HepG2 (cell line): Measurements from ENCODE around the gene DYNC2I2. TPM values are rescaled to one million over a fixed set of nuclear protein-coding genes. Genes with fewer than 3 reads are reported as not detected.
A peak's percentile ranks its signal among the peaks of the same experiment; 100 is the strongest.

Experiments used
- AGO1 ChIP-seq: fragments of 200-400 bp; formaldehyde crosslinking; IDR thresholded peaks from 2 replicates; pipeline ENCODE4 v1.6.1; 2017; ENCODE audit warnings: mild to moderate bottlenecking, low read depth, low read length, moderate library complexity; ENCODE audit not compliant: poor library complexity, severe bottlenecking
- ARNT ChIP-seq: fragments of 450-650 bp; IDR thresholded peaks from 2 replicates; pipeline ENCODE4 v1.6.1; 2017
- ATAD3A ChIP-seq: sonication (generic); formaldehyde crosslinking; IDR thresholded peaks from 2 replicates; pipeline ENCODE4 v1.4.0; 2020; ENCODE audit warnings: missing genetic modification reagents
- DR1 ChIP-seq: sonication (generic); formaldehyde crosslinking; IDR thresholded peaks from 2 replicates; pipeline ENCODE4 v1.8.0; 2021; ENCODE audit warnings: mild to moderate bottlenecking, missing genetic modification reagents, inconsistent platforms
- ELF3 ChIP-seq: IDR thresholded peaks from 2 replicates; pipeline ENCODE4 v1.6.1; 2016; ENCODE audit warnings: missing genetic modification reagents, missing compliant biosample characterization
- ELF4 ChIP-seq: sonication (generic); formaldehyde crosslinking; IDR thresholded peaks from 2 replicates; pipeline ENCODE4 v1.5.0; 2020; ENCODE audit warnings: missing genetic modification reagents, mild to moderate bottlenecking, moderate library complexity, borderline replicate concordance
- ESRRA ChIP-seq: sonication (generic); formaldehyde crosslinking; IDR thresholded peaks from 2 replicates; pipeline ENCODE4 v1.5.1; 2020; ENCODE audit warnings: mild to moderate bottlenecking, low read depth, missing genetic modification reagents
- FIP1L1 ChIP-seq: fragments of 200-400 bp; formaldehyde crosslinking; IDR thresholded peaks from 2 replicates; pipeline ENCODE4 v1.6.1; 2018; ENCODE audit warnings: low read depth, mild to moderate bottlenecking, low read length, moderate library complexity, borderline replicate concordance; ENCODE audit not compliant: insufficient read depth
- FOXK2 ChIP-seq: fragments of 450-650 bp; IDR thresholded peaks from 2 replicates; pipeline ENCODE4 v1.6.1; 2016
- KDM1A ChIP-seq: IDR thresholded peaks from 2 replicates; pipeline ENCODE4 v1.6.1; 2016; ENCODE audit warnings: missing compliant biosample characterization
- KDM5A ChIP-seq: fragments of 200-600 bp; sonication (generic); IDR thresholded peaks from 2 replicates; pipeline ENCODE4 v1.7.0; 2018; ENCODE audit warnings: antibody characterized with exemption, mild to moderate bottlenecking, low read length, borderline replicate concordance
- MAZ ChIP-seq, 2 experiments: sonication (generic) in 1 of 2; formaldehyde crosslinking in 1 of 2; IDR thresholded peaks; 2 replicates each; pipeline versions ENCODE4 v1.5.0 to v1.6.1; 2012 to 2020; ENCODE audit warnings: low read depth in 2 of 2, mild to moderate bottlenecking in 2 of 2, borderline replicate concordance in 1 of 2, improper control_type of control experiment in 1 of 2, low read length in 1 of 2, missing genetic modification reagents in 1 of 2, moderate library complexity in 1 of 2
- MEIS2 ChIP-seq: sonication (generic); formaldehyde crosslinking; IDR thresholded peaks from 2 replicates; pipeline ENCODE4 v1.9.0; 2021; ENCODE audit warnings: mild to moderate bottlenecking, missing genetic modification reagents
- MXI1 ChIP-seq: IDR thresholded peaks from 3 replicates; pipeline ENCODE4 v1.6.1; 2012; ENCODE audit warnings: low read depth, low read length, inconsistent platforms, borderline replicate concordance
- NCOR1 ChIP-seq: fragments of 200-600 bp; sonication (generic); IDR thresholded peaks from 2 replicates; pipeline ENCODE4 v1.7.0; 2017; ENCODE audit warnings: antibody characterized with exemption, low read length, borderline replicate concordance
- SP5 ChIP-seq: IDR thresholded peaks from 2 replicates; pipeline ENCODE4 v1.6.1; 2016; ENCODE audit warnings: low read depth, borderline replicate concordance
- TEAD3 ChIP-seq: optimal IDR thresholded peaks from 2 replicates; pipeline ENCODE3; 2016; ENCODE audit warnings: borderline replicate concordance
- TRIM24 ChIP-seq: sonication (generic); formaldehyde crosslinking; IDR thresholded peaks from 2 replicates; pipeline ENCODE4 v1.8.0; 2022; ENCODE audit warnings: mild to moderate bottlenecking, missing genetic modification reagents
- ZBTB7B ChIP-seq: sonication (generic); formaldehyde crosslinking; IDR thresholded peaks from 2 replicates; pipeline ENCODE4 v1.4.0; 2020; ENCODE audit warnings: missing genetic modification reagents
- ZFP37 ChIP-seq: sonication (generic); formaldehyde crosslinking; IDR thresholded peaks from 2 replicates; pipeline ENCODE4 v1.4.0; 2020; ENCODE audit warnings: missing genetic modification reagents, borderline replicate concordance
- ZKSCAN5 ChIP-seq: sonication (generic); formaldehyde crosslinking; IDR thresholded peaks from 2 replicates; pipeline ENCODE4 v1.5.1; 2020; ENCODE audit warnings: mild to moderate bottlenecking, missing genetic modification reagents
- ZMAT3 ChIP-seq: sonication (generic); formaldehyde crosslinking; conservative IDR thresholded peaks from 2 replicates; pipeline ENCODE4 v1.7.0; 2021; ENCODE audit warnings: missing genetic modification reagents
- ZNF12 ChIP-seq: sonication (generic); formaldehyde crosslinking; IDR thresholded peaks from 2 replicates; pipeline ENCODE4 v1.5.0; 2020; ENCODE audit warnings: missing genetic modification reagents
- ZNF615 ChIP-seq: sonication (generic); formaldehyde crosslinking; IDR thresholded peaks from 2 replicates; pipeline ENCODE4 v1.5.0; 2020; ENCODE audit warnings: mild to moderate bottlenecking, missing genetic modification reagents, borderline replicate concordance
- ZNF747 ChIP-seq: sonication (generic); formaldehyde crosslinking; IDR thresholded peaks from 2 replicates; pipeline ENCODE4 v1.8.1; 2023; ENCODE audit warnings: missing genetic modification reagents, mild to moderate bottlenecking, borderline replicate concordance
- polyA plus RNA-seq, 8 experiments: library from polyadenylated mRNA; depleted of rRNA in 3 of 8; stranded (reverse) in 7 of 8; unstranded in 1 of 8; fragments of >200 nt; fragmentation: Illumina TruSeq in 4 of 8; extraction: Trizol in 4 of 8; gene quantifications; 2 replicates each; pipeline versions ENCODE4 v1.2.1 to v1.2.3, GENCODE V29; 2011 to 2016; ENCODE audit warnings: low read depth in 4 of 8, missing spikeins in 1 of 8, mixed read lengths in 1 of 8; ENCODE audit not compliant: insufficient read depth in 1 of 8
- total RNA-seq, 5 experiments: library from RNA; depleted of rRNA; stranded (reverse); fragments of >200 nt; fragmentation: Illumina TruSeq; extraction: Trizol; gene quantifications; 2 replicates each; pipeline ENCODE4 v1.2.3, GENCODE V29; 2016; ENCODE audit warnings: low read depth in 1 of 5
- TF ChIP-seq, protein P1 (sequence below): sonication (generic); formaldehyde crosslinking; IDR thresholded peaks from 2 replicates; pipeline ENCODE4 v1.4.0; 2020; ENCODE audit warnings: missing genetic modification reagents, borderline replicate concordance
- TF ChIP-seq, protein P2 (sequence below): sonication (generic); formaldehyde crosslinking; IDR thresholded peaks from 2 replicates; pipeline ENCODE4 v1.4.0; 2020; ENCODE audit warnings: mild to moderate bottlenecking, missing genetic modification reagents

The DYNC2I2 gene
- total and polyA plus RNA-seq, 2 of the 13 experiments (the other 11 are each of a cell fraction or from before 2014, with no cell fraction given) = 13.7 to 40.2 TPM

DNA sequence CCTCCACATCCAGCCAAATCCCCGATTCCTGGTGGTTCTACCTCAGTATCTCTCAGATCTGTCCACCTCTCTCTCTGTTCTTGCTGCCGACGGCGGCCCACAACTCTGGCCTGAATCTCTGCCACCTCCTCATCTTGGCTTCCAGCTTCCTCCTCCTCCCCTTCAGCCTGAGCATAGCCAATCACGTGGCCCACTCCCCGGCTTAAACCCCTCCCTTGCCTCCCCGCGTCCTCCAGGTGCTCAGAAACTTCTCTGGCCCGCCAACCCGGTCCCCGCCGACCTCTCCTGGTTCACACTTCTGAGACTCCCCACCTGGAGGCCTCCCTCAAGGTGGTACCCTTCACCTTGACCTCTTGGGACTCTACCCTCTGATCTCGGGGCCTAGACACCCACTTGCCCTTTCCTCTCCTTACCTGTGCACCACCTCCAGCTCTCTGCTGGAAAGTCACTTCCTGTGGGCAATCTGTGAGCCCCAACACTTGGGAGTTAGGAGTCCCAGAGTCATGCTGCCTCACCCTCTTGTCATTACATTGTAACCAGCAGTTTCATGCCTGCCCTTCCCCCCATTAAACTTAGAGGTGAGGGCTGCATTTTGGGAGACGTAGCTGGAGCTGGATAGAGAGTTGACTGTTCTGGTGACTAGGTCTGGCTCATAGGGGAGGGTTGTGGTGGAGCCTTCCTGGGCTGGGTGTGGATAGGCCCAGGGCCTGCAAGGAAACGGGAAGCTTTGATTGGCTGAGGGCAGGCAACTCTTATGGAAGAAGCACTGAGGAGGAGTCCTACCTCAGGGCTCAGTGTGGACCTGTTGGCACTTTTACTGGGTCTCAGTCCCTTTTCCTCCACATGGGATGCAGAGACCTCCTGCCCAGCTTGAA lies 27.9 kb upstream of the DYNC2I2 start (continued):
- TF ChIP-seq, protein P1, sequence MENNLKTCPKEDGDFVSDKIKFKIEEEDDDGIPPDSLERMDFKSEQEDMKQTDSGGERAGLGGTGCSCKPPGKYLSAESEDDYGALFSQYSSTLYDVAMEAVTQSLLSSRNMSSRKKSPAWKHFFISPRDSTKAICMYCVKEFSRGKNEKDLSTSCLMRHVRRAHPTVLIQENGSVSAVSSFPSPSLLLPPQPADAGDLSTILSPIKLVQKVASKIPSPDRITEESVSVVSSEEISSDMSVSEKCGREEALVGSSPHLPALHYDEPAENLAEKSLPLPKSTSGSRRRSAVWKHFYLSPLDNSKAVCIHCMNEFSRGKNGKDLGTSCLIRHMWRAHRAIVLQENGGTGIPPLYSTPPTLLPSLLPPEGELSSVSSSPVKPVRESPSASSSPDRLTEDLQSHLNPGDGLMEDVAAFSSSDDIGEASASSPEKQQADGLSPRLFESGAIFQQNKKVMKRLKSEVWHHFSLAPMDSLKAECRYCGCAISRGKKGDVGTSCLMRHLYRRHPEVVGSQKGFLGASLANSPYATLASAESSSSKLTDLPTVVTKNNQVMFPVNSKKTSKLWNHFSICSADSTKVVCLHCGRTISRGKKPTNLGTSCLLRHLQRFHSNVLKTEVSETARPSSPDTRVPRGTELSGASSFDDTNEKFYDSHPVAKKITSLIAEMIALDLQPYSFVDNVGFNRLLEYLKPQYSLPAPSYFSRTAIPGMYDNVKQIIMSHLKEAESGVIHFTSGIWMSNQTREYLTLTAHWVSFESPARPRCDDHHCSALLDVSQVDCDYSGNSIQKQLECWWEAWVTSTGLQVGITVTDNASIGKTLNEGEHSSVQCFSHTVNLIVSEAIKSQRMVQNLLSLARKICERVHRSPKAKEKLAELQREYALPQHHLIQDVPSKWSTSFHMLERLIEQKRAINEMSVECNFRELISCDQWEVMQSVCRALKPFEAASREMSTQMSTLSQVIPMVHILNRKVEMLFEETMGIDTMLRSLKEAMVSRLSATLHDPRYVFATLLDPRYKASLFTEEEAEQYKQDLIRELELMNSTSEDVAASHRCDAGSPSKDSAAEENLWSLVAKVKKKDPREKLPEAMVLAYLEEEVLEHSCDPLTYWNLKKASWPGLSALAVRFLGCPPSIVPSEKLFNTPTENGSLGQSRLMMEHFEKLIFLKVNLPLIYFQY = no peak
- peak; percentile 88 for TF ChIP-seq ELF4 (CRISPR knock-in tag)
- 0 out of 2 replicates have a peak, but pooled peaks have one; percentile 34 for TF ChIP-seq ESRRA (CRISPR knock-in tag)
- no peak for TF ChIP-seq TRIM24 (CRISPR knock-in tag)
- no peak for TF ChIP-seq KDM1A (CRISPR knock-in tag)
- TF ChIP-seq ATAD3A (CRISPR knock-in tag) = no peak
- no peak for TF ChIP-seq MEIS2 (CRISPR knock-in tag)
- TF ChIP-seq ELF3 (CRISPR knock-in tag) = 0 out of 2 replicates have a peak, but pooled peaks have one; percentile 50
- no peak for TF ChIP-seq ARNT
- TF ChIP-seq ZNF12 (CRISPR knock-in tag) = no peak
- TF ChIP-seq SP5 = no peak
- no peak for TF ChIP-seq AGO1
- TF ChIP-seq FOXK2 = no peak
- TF ChIP-seq DR1 = peak; percentile 29; the same call in 1 of the 2 replicates
- TF ChIP-seq KDM5A = no peak; the same call in 1 of the 2 replicates
- no peak for TF ChIP-seq NCOR1
- TF ChIP-seq FIP1L1 = no peak
- TF ChIP-seq, protein P2, sequence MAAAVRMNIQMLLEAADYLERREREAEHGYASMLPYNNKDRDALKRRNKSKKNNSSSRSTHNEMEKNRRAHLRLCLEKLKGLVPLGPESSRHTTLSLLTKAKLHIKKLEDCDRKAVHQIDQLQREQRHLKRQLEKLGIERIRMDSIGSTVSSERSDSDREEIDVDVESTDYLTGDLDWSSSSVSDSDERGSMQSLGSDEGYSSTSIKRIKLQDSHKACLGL = no peak
- TF ChIP-seq MXI1 = peak; percentile 41; the same call in 1 of the 3 replicates
- TF ChIP-seq ZMAT3 = 0 out of 2 replicates have a peak, but pooled peaks have one; percentile 26
- TF ChIP-seq ZNF615 (CRISPR knock-in tag) = no peak
- TF ChIP-seq MAZ (IDR thresholded peaks at IDR 0.05; ENCODE audit: borderline replicate concordance, low read depth, low read length) = peak; percentile 63; the same call in 1 of the 2 replicates
- peak; percentile 73 for TF ChIP-seq MAZ (CRISPR knock-in tag; IDR thresholded peaks at IDR 0.05; ENCODE audit: low read depth)
- TF ChIP-seq ZBTB7B = no peak
- 0 out of 2 replicates have a peak, but pooled peaks have one; percentile 45 for TF ChIP-seq ZNF747 (CRISPR knock-in tag)
- TF ChIP-seq ZFP37 = no peak; the same call in 1 of the 2 replicates
- TF ChIP-seq ZKSCAN5 (CRISPR knock-in tag) = no peak
- peak; percentile 5 for TF ChIP-seq TEAD3 (CRISPR knock-in tag)
